Thoracic aorta endothelial cell (primary cell): ENCODE data around the gene MAIP1. TPM values are rescaled to one million over a fixed set of nuclear protein-coding genes. Genes with fewer than 3 reads are reported as not detected.

Experiments used
- total RNA-seq: library from RNA; depleted of rRNA; stranded (reverse); fragments of >200 nt; gene quantifications from 2 replicates; pipeline ENCODE4 v1.2.3, GENCODE V29; 2012

MAIP1 gene
- 19.0 and 26.4 TPM in 2 replicates for total RNA-seq

GRCh38 chr2:199955339-199956061 lies at the start of gene MAIP1, which contains the start of gene TYW5:
MAIP1 (plus strand) TSS chr2:199955582; CDS start chr2:199955799, 217 bp downstream.
TYW5 (minus strand) TSS chr2:199955491; CDS start chr2:199955470, 21 bp downstream.

GRCh38 chr2:199911052-199911876 lies 44.1 kb upstream of the MAIP1 start, which contains the start of gene C2orf69:
C2orf69 (plus strand) TSS chr2:199911293; CDS start chr2:199911439, 146 bp downstream.

Other genes with a start within 250 kb of the MAIP1 start
- gene FTCDNL1, start 104.4 kb upstream of the MAIP1 start, total RNA-seq = 1.2 and 1.7 TPM in 2 replicates
- gene C2orf69, start 44.3 kb upstream of the MAIP1 start, total RNA-seq = 20.3 and 30.2 TPM in 2 replicates
- gene TYW5, start 91 bp upstream of the MAIP1 start, total RNA-seq = 12.4 and 13.6 TPM in 2 replicates